SKM-1 (cell line): ENCODE measurements around the gene DLG5.
"Not testable (repeated sequence)": the region's sequence is repeated elsewhere in the genome, so short reads cannot be mapped to it uniquely, and the experiment has no call there.

Experiments used
- DNase-seq: peaks from one replicate; lab custom pipeline; 2025; ENCODE audit not compliant: unreplicated experiment; lab: John Stamatoyannopoulos, UW

Gene DLG5

DNA sequence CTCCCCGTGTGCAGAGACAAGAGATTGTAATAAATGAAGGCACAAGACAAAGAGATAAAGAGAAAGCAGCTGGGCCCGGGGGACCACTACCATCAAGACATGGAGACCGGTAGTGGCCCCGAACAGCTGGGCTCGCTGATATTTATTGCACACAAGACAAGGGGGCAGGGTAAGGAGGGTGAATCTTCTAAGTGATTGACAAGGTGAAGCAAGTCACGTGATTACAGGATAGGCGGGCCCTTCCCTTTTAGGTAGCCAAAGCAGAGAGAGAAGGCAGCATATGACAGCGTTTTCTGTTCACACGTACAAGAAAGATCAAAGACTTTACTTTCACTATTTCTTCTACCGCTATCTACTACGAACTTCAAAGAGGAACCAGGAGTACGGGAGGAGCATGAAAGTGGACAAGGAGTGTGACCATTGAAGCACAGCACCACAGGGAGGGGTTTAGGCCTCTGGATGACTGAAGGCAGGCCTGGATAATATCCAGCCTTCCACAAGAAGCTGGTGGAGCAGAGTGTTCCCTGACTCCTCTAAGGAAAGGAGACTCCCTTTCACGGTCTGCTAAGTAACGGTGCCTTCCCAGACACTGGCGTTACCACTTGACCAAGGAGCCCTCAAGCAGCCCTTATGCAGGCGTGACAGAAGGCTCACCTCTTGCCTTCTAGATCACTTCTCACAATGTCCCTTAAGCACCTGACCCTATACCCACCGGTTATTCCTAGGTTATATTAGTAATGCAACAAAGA is 153.5 kb downstream of the DLG5 start:
- not testable (repeated sequence) for DNase-seq

DNA sequence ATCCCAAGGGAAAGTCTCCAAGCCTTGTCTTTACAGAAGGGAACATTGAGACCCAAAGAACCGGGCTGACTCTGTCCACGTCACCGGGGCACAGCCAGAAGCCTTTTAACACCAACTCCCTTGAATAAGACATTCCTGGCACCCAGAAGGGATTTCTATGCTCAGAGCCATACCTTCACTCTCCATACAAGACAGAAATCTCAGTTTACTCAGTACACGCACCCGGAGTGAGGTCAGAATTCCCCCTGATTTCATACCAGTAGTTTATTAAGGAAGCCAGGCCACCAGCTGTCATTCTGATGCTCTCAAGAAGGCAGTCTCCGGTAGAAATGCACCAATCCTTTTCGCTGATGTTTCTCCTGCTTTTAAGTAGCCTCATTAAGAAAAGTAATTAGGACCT is 154.7 kb downstream of the DLG5 start:
- no peak for DNase-seq

DNA sequence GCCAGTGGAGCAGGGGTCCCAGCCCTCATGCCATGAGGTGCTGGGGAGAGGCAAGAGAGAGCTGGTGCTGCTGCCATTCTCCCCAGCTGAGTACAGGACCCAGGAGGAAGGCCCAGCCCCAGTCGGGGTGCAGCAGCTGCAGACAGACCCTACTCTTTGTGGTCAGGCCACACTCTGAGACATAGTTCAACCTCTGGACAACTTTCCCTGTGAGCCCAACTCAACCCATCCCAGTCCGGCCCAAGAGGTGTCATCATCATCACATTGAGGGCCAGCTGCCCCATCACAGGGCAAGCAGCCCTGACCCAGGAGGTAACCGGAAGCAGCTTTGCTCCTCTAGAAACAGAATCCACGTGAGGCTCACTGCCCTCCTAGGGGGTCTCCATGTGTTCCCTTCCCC is 155.1 kb downstream of the DLG5 start:
- no peak for DNase-seq

DNA sequence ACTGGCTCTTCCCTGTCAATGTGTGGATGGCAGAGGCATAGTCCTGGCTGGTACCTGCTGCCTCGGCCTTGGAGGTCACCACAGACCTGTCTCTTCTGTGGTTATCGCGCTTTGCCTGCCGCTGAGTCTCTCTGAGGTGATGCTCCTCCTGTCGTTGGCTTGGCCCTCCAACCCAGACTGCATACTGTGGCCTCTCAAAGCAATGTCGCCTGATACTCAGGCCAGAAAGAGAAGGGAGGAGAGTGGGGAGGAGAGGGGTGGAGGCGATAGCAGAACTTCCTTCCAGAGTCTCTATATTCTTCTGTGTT is 155.7 kb downstream of the DLG5 start:
- DNase-seq, result no peak

DNA sequence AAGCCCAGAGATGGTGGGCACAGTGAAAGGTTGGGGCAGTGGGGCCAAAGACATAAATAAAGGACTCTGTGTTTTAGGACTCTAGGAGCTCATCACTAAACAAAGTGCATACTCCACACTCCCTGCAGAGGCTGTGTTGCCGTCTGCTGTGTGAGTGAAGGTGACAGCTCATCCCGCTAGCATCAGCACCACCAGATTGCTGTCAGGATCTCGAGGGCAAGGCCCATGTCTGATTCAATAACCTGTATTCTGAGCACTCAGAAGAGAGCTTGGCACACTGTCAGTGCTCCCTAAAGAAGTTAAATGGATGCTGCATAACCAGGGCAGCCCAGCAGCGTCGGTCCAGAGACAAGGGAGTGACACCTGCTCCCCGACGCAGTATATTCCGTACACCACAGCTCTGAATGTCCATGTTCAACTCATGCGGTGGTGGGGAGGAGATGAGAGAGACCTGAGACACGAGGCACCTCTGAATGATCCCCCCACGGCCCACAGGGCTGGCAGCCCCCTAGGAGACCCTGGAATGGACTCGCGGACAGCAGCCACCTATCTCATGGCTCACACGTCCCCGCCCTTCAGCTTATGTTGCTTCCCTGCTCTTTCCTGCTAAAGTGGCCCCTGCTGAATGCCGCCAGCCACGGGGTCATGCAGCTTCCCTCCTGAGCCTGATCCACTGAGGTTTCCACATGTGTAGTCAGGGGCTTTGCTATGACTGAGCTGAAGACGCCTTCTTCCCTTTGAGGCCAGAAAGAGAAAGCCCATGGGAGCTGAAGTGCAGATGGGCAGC is 156.3 kb downstream of the DLG5 start:
- DNase-seq, result no peak

DNA sequence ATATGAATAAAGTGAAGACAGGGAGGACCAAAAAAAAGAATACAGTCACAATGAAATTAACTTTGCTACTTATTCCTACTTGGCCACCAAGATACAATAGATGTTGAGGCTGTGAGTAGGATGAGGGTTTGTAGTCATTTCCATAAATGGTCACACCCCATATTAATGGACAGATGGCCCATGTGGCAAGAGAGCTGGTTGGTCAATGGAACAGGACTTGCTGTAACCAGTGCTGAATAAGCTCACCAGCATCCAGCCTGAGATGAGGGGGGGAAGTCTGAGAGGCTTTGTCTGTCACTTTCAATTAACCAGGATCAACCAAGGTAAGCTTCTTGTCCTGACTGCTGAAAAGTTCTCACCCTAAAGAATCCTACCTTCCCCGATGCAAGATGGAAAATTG is 158.5 kb downstream of the DLG5 start:
- DNase-seq, result no peak

DNA sequence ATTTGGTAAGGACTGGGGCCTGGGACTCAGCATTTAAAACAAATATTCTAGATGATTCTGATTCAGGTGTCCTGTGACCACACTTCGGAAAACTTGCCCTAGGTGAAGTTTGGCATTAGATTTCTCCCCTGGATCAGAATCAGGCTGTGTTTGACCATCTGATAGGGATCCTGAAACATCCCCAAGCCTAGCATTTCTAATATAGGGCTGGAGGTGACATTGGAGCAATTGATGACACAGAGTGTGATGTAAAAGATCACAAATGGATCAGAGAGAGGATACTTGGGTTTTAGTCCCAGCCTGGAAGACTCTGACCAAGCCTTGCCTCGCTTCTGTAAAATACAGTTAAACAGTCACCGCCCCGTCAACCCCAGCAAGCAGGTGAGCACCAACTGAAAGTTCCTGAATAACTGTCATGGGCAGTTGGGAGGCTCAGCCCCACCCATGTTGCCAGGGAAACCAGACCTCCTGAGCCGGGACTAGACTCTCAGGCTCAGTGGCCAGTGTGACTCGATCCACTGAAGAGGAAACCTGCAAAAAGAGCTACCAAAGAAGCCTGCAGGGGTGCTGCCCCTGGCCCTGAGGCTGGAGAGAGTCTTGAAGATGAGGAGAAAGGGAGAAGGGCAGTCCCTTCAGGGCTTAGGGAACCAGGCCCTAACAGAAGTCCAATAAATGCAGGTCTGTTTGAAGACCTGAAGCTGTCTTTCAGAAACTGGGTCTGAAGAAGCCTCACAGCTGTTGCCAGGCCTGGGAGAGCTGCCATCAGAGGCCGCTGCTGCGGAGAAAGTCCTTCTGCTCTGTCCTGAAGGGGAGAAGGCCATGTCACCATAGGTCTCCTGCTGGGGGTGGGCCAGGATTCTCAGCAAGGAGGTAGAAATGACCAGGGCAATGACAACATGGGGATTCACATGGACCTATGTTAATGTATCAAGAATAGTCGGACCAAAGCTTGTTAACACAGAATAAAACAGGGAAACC is 162.8 kb downstream of the DLG5 start:
- DNase-seq, result no peak

DNA sequence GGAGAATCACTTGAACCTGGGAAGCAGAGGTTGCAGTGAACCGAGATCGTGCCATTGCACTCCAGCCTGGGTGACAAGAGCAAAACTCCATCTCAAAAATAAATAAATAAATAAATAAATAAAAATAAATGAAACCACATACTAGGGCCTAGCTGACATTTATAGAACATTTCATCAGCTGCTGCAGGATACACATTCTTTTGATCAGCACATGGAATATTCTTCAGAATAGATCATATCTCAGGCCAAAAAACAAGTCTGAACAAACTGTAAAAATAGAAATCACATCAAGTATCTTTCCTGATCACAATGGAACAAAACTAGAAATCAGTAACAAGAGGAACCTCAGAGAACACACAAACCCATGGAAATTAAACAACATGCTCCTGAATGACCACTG is 168.1 kb downstream of the DLG5 start:
- not testable (repeated sequence) for DNase-seq

DNA sequence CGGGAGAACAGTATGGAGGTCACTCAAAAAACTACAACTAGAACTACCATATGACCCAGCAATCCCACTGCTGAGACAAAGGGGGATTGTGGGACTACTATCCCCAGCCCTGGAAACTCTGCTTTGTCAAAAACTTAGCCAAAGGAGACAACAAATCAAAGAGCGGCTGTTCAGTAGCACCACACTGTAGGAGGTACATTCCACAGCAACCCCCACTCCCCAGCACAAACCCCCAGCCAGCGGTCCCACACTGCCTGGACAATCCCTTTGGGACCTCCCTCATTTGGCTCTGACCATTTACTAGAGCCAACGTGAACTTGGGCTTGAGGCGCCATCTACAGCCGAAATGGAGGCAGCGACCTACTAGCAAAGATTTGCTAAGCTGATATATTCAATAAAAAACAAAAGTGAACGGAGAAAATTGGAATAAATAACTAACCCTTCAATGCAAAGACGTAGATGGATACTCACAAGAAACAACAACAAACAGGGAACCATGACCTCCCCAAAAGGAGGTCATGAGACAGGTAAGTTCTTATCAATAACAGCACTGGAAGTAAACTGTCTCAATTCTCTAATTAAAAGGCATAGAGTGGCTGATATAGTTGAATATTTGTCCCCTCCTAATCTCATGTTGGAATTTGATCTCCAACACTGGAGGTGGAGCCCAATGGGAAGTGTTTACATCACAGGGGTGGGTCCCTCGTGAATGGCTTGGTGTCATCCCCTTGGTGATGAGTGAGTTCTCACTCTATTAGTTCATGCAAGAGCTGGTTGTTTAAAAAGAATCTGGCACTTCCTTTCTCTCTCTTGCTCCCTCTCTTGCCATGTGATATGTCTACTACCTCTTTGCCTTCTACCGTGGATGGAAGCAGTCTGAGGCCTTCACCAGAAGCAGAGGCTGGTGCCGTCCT is 170.0 kb downstream of the DLG5 start:
- peak; percentile 21 for DNase-seq

DNA sequence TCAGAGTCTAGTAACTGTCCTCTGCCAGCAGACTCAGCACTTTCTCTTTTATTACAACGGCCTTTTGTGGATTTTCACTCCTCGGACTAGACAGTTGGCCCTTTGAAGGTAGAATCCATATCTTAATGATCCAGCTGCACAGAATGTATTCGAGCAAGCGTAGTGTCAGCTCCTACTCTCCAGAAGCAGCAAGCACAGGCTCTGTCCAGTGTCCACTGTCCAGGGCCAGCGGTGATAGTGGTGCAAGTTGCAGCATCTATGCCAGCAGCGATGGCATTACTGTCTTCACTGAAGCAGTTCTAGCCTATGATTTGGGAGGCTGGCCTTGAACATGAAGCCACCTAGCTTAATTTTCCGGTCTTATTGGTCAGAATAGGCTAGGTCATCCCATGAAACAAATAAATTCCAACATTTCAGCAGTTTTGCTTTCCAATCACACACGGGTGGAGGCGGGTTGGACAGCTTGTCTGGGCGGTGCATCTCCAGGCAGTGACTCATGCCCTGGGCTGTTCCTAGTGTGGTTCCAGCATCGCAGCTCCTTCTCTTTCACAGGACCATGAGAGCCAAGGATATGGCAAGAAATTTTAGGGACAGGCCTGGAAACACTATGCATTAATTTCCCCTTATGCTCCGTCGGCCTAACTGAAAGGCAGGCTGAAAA is 180.4 kb downstream of the DLG5 start:
- DNase-seq, result no peak

DNA sequence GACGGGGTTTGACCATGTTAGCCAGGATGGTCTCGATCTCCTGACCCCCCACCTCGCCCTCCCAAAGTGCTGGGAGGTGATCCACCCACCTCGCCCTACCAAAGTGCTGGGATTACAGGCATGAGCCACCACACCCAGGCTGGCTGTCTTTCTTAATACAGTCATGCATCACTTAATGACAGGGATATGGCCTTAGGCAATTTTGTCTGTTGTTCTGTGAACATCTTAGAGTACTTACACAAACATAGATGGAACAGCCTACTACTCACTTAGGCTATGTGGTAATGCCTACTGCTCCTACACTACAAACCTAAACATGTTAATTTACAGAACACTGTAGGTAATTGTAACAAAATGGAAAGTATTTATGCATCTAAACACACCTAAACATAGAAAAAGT is 182.3 kb downstream of the DLG5 start:
- DNase-seq, result no peak

DNA sequence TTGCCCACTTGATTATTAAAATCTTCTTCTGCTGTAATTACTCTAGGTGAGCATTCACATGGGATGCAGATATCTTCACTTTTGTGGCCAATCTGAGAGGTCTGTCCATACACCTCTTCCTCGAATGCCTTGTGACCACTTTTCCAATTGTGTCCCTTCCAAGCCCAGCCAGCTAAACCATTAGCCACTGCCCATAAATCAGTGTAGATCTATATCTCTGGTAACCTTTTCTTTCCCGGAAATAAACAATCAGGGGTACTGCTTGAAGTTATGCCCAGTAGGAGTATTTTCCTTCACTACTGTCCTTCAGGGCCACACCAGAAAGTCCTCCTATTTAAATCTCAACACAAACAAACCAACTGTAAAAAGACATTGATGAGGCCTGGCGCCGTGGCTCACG is 184.4 kb downstream of the DLG5 start:
- no peak for DNase-seq

DNA sequence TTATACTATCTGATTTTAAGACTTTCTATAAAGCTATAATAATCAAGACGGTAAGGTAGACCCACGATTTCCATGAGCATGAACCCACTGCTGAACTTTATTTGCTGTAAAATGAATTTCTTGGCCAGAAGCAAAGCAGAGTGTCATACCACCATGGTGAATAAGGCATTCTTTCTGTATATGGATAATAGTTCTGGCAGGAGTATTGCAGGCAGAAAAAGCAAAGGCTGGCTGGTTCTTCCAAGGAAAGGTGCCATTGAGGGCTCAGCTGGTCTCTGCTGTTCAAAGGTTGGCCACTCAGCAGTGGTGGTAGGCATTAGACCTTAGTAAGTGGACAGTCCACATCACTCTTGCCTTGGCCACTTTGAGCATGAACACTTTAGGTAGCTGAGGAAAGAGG is 184.8 kb downstream of the DLG5 start:
- DNase-seq, result no peak
